NCI-H69 (cell line): ENCODE results near the gene DPH7.
"Not testable (repeated sequence)": the region's sequence is repeated elsewhere in the genome, so short reads cannot be mapped to it uniquely, and the experiment has no call there.

Experiments used
- DNase-seq: peaks from one replicate; lab custom pipeline; 2025; lab: John Stamatoyannopoulos, UW

DPH7 gene

GRCh38 chr9:137545123-137545522, 33.6 kb downstream of the DPH7 start:
- DNase-seq: no peak

- no peak for DNase-seq
These were observed 34.5 kb downstream of the DPH7 start for GRCh38 chr9:137544176-137544760.

GRCh38 chr9:137543237-137543963, 35.3 kb downstream of the DPH7 start:
- no peak for DNase-seq

GRCh38 chr9:137542486-137542885, 36.2 kb downstream of the DPH7 start:
- no peak for DNase-seq

- DNase-seq: no peak
These were observed 38.2 kb downstream of the DPH7 start for GRCh38 chr9:137540536-137540935.

- no peak for DNase-seq
These were observed 40.7 kb downstream of the DPH7 start for GRCh38 chr9:137538058-137538457.

- DNase-seq: not testable (repeated sequence)
These were observed 42.1 kb downstream of the DPH7 start for GRCh38 chr9:137536594-137537131.

- DNase-seq: no peak
These were observed 43.7 kb downstream of the DPH7 start for GRCh38 chr9:137535120-137535428.

- DNase-seq: peak; percentile 86
These were observed 44.2 kb downstream of the DPH7 start for GRCh38 chr9:137534256-137535119.

- not testable (repeated sequence) for DNase-seq
These were observed 45.7 kb downstream of the DPH7 start for GRCh38 chr9:137532891-137533468.

GRCh38 chr9:137531099-137531765, 47.5 kb downstream of the DPH7 start:
- DNase-seq: no peak

- no peak for DNase-seq
These were observed 48.4 kb downstream of the DPH7 start for GRCh38 chr9:137530331-137530730.

GRCh38 chr9:137524981-137525317, 53.8 kb downstream of the DPH7 start:
- DNase-seq: no peak

- DNase-seq: no peak
These were observed 54.4 kb downstream of the DPH7 start for GRCh38 chr9:137524161-137524980.

GRCh38 chr9:137522746-137523455, 55.8 kb downstream of the DPH7 start:
- no peak for DNase-seq

- peak; percentile 77 for DNase-seq
These were observed 57.2 kb downstream of the DPH7 start for GRCh38 chr9:137521405-137521985.

- no peak for DNase-seq
These were observed 57.9 kb downstream of the DPH7 start for GRCh38 chr9:137520614-137521404.

- DNase-seq: no peak
These were observed 59.2 kb downstream of the DPH7 start for GRCh38 chr9:137519553-137519952.
